ENCODE data around the gene ZNRF3.
A peak's percentile ranks its signal among the peaks of the same experiment; 100 is the strongest.
"Not testable (repeated sequence)": the region's sequence is repeated elsewhere in the genome, so short reads cannot be mapped to it uniquely, and the experiment has no call there.

ZNRF3 gene

DNA sequence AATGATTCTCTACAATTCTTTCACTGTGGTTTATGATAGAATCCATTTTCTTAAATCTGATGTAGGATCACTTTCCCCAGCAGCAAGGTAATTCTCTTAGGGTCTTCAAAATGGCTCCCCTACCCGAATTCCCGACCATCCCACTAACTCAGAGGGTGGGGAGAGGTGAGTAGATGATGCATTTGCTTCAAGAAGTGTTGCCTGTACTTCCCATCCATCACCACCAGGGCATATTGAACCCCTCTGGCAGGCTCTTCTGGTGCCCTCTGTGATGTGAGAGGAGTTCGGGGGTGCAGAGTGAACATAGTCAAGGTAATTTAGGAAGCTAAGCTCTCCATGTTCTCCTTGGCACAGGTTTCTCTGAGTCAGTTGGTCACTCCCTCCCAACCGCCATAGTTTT is 52.3 kb downstream of the ZNRF3 start:
- DNase-seq = no peak

DNA sequence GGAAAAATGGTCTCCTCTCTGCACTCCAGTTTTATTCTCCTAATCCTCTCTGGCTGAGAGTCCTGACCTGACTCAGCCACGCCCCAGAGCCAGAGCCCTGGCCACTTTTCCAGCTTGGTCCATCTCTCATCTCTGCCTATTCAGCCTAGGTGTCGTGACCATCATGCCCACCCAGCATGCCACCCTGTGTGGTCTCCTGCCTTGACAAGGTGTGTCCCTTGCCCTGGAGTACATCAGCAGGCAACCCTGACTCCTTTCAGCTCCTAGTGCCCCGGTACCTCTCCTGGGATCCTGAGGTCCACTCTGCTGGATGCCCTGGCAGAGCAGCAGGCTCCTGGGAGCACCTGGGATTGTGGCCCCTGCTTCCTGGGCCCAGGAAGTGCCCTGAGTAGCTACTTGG is 52.8 kb downstream of the ZNRF3 start:
- no peak for DNase-seq

DNA sequence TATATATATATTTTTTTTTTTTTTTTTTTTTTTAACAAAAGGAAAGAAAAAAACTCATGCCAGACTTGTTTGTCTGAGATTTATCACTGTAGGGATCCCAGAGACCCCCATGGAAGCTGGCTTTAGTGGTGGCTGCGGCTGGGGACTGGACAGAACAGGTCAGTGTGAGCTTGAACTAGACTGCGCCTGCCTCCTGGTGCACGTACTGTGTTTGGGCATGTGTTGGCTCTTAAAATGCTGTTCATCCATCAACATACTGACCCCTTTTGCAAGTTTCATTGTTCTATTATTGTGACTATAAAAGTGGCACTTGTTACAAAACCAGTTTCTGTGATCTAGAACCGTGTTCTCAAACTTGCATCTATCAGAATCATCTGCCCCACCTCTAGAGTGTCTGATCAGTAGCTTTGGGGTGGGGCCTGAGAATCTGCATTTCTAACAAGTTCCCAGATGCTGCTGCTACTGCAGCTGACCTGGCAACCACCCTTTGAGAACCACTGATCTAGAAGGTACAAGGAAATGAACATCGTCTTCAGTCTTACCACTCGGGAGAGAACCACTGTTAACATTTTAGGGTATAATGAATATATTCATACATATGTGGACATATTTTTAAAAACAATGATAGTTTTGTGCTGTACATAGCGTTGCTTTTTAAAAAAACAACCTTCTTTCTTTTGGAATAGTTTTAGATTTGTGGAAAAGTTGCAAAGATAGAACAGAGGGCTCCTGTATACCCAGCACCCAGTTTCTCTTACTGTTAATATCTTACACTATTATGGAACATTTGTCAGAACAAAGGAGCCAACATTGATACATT is 54.0 kb downstream of the ZNRF3 start:
- DNase-seq = no peak

DNA sequence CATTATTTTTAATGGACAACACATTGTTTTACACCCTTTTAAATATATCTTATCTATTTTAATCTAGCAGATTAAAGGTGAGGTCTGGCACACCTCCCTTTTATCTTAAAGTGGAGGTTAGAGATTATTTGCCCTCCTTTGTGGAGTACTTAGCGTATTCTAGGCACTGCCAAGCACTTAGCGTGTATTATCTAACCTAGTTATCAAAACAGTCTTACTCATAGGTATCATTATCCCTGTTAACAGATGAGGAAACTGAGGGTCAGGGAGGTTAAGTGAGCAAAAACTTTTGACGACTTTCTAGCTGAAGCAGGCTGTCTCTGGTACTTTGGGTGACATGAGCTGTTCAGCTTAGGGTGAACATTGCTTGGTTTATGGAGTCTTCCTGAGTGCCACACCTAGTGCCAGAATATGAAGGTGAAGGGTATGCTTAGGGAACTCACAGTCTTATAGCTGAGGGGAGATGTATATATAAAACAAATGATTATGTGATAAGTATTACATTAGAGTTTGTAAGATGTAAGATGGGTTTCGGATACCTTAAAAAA is 55.0 kb downstream of the ZNRF3 start:
- DNase-seq = no peak

DNA sequence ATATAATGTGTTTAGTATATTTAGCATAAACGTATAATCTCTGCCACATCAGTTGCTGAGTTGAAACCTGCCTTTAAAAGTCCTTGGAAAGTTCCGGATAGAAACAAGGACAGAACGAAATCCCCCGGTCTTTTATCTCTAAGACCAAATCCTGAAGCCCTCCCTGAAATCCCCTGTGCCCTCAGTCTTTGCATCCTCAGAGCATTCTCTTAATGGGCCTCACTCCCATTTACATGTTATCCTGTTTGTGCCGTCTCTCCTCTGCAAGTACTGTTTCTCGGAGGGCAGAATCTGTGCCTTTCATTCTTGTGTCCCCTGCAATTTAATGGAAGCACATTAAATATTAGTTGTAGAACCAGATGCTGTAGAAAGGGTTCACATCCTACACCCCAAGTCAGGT is 56.0 kb downstream of the ZNRF3 start:
- no peak for DNase-seq

DNA sequence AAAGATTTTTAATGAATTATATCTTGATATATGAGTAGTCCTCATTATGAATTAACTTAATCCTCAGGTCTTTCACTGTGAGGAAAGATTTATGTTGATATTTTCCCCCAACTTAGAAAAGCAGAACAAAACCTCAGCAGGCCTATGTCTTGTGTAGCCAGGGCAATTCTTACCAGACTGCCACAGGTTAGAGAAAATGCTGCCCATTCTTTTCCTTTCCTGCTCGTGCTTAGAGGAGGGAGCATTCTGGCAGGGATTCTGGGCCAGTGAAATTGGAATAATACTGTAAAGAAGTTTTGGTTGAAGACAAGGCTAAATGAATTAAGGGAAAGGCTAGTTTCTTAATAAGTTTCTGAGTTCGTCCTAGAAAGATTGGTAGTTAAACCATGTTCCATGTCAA is 56.6 kb downstream of the ZNRF3 start:
- DNase-seq = no peak

DNA sequence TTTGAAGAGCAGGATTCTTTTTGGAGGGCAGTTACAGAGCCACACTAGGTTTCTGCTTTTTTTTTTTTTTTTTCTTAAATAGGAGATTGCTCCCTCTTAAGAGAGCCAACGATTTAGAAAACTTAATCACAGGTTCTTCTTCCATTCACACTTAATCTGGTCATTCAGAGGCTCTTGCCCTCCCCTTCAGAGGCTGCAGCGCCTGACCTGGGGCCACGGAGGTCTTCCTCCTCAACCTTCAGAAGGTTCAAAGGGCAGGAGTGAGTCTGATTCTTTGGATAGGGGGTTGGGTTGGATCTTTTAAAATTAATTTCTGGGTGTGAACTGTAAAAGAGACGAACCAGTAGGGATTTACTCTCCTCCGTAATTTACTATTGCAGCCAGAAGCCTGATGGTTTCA is 57.1 kb downstream of the ZNRF3 start:
- DNase-seq = no peak

DNA sequence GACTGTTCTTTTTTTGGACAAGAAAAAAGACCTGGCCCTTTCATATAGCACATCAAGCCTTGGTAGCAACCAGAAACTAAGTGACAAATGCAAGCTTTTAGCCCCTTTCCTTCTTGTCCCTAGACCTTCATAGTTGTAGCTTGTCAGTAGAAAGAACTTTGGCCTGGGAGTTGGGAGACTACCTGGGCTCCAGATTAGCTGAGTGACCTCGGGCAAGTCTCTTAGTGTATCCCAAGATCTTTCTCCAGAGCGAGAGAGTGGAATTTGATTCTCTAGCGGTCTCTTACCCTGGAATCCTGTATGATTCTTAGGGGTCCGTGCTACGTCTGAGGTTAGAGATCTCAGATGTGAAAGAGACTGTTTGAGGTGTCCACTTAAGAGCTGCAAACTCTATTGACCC is 59.0 kb downstream of the ZNRF3 start:
- DNase-seq = no peak

DNA sequence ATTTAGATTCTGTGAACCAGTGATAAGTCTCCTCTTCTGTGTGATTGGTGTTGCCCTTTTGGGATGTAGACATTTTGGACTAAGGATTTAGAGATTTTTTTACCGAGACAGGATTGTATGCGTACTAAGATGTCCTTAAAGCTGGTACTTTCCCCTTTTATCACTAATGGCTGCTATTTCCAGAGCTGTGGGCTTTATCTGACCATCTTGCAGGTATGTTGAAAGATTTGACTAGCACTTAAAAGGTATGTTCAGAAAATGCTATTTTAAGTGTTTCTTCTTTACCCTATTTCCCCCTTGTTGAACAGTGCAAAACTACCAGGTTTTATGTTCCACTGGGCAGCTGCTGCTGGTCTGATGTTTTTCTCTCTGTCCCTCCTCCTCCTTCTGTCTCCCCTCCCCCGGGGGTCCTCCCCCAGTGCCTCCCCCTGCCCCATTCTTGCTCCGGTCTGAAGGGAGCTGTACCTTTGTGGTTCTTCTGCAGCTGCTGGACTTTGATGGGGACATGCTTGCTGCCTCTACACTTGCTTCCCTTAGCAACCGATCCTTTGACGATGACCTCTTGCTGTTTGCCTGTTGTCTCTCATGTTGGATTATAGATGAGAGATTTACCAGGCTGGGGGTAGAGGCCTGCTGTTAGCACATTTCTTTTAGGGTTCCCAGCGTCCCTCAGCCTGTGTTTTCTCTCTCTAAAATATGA is 59.6 kb downstream of the ZNRF3 start:
- no peak for DNase-seq

DNA sequence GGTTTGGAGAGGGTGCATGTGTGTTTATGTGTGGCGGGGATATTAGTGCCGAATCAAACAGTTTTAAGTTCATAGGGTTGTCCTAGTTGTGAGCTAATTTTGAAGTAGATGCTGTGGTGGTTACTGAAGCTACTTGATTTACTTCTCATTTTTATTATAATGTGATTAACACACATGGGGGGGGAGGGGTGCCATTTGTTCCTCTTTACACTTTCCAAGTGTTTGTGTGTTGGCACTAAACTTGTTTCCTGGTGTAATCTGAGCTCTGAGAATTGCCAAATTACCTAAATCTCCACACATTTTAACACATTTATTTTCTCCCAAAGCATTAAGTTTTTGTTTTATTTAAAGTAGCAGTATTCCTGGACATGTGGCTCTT is 60.1 kb downstream of the ZNRF3 start:
- no peak for DNase-seq

DNA sequence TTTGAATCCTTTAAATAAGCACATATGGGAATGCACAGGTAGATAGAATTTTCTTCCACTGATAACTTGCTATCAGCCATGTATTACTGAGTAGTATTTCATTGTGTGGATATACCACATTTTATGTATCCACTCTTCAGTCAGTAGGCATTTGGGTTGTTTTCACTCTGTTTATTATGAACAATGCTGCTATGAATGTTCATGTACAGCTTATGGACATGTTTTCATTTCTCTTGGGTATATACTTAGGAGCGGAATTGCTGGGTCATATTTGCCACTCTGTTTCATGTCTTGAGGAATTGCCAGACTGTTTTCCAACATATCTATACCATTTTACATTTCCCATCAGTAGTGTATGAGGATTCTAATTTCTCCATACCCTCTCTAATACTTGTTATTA is 63.8 kb downstream of the ZNRF3 start:
- no peak for DNase-seq

DNA sequence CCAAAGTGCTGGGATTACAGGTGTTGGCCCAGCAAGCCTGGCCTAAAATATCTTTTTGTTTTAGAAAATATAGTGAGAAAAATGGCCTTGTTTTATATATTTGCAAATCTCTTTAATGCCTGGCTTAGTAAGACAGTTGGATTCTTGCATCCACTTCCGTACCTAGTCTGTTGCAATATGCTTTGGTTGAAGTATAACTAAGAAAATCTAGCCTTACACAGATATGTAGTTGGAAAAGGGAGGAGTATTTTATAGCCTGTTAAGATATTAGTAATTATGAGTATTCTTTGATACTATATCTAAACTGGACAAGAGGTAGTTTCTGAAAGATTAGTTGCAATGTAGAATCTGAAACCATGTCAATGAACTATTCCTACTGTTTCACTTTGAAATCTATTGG is 65.1 kb downstream of the ZNRF3 start:
- DNase-seq = no peak

DNA sequence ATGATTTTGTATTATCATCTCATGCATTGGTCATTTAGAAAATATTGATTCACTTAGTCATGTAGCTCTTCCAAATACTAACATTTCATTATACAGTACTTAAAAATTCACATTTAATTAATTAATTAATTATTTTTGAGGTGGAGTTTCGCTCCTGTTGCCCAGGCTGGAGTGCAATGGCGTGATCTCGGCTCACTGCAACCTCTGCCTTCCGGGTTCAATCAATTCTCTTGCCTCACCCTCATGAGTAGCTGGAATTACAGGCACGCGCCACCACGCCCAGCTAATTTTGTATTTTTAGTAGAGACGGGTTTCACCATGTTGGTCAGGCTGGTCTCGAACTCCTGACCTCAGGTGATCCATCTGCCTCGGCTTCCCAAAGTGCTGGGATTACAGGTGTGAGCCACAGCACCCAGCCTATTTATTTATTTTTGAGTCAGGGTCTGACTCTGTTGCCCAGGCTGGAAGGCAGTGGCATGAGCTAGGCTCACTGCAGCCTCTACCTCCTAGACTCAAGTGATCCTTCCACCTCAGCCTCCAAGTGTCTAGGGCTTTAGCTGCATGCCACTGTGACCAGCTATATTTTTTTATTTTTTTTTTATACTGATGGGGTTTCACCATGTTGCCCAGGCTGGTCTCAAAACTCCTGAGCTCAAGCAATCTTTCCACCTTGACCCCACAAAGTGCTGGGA is 65.6 kb downstream of the ZNRF3 start:
- DNase-seq = not testable (repeated sequence)

DNA sequence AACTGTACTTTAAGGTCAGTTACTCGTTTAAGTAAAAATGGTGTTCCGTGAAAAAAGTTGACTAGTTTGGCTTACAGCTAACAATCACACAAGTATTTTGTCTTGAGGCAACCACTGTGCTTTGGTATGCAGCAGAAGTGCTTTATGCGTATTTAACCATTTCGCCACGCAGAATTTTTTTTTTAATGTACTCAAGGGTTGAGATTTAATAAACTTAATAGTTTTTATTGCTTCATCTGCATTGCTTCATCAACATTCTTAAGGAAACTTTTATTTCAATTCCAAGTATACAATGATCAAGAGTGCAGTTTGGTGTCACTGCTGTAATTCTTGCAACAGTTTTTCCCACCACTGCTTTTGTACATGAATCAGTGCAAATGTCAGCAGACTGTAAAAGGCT is 66.4 kb downstream of the ZNRF3 start:
- no peak for DNase-seq

DNA sequence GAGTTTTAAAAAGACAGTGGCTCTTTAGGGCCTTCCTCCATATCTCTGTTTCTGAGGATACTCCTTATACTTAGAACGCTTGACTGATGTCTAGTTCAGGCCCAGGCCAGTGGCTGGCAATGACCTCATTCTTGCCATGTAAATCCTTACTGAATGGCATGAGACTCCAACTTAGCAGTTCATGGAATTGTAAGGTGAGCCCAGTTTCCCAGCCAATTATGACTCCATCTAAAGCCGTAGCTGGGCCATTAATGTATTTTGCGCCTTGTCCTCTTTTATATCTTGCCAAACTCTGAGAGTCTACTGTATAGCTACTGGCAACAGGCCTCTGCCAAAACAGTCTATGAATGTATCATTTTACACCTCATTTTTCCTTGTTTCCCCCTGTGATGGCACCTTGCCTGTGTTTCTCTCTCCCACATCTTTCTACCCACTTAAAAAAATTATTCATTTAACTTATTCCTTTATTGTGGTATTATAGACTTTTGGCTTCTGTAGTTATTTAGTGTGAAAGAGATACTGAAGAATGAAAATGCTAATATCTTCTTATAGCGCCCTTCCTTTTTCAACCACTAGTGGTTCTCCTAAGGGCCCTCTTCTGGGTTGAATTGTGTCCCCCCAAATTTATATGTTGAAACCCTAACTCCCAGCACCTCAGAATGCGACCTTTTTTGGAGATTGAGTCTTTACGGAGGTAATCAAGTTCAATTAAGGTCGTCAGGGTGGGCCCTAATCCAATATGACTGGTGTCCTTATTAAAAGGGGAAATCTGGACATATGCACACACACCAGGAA is 67.4 kb downstream of the ZNRF3 start:
- DNase-seq = no peak

DNA sequence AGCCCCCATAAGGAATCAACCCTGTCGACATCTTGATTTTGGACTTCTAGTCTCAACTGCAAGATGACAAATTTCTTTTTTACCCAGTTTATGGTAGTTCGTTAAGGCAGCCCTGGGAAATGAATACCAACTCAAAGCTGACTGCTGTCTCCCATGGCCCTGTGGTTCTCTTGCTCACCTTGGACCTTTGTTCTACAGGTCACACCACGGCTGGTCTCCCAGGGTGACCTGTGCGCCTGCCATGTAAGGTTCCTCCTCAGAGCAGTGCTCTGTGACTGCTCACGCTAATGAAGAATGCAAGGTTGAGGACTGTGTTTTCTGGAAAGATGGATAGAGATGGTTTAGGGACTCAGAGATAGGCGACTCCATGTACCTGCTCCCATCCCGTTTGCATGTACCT is 68.2 kb downstream of the ZNRF3 start:
- no peak for DNase-seq

DNA sequence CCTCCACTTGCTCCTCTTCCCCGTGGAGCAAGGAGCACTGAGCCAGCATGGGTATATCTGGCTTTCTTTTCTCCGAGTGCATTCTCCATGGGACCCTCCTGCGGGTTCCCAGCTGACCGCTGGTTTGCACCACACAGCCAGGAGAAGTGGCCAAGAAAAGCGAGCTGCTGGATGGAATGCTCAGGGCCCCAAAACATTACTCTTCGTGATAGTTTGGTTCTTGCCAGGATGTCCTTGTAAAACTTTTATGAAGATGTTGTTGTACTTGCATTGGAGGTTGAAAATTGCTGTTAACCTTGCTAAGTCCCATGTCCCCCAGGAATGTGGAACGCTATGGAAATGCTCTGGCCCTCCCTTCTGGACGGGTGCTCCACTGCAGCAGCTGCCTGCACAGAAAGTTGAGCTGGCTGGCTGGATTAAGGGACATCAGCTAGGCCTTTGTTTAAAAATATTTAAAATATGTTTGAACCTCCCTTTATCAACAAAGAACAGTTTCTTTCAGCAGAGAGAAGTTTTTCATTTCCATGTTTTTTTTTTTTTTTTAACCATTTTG is 68.7 kb downstream of the ZNRF3 start:
- no peak for DNase-seq

DNA sequence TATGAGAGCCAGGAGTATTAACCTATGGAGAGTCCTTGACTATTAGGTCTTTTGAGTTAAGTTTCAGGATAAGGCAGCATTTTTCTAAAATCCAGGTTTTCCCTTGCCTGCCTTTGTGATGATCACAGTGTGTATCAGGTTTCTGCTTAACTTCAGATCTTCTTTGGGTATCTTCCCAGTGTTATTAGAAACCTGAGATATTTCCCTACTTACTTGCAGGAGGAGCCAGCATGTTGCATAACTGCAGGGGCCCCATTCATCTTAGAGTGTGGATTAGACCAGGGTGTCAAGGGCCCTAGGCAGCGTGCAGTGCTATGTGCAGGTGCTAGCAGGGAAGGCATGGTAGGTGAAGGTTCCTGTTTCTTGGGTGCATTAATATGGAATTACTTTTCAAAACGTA is 69.5 kb downstream of the ZNRF3 start:
- no peak for DNase-seq

DNA sequence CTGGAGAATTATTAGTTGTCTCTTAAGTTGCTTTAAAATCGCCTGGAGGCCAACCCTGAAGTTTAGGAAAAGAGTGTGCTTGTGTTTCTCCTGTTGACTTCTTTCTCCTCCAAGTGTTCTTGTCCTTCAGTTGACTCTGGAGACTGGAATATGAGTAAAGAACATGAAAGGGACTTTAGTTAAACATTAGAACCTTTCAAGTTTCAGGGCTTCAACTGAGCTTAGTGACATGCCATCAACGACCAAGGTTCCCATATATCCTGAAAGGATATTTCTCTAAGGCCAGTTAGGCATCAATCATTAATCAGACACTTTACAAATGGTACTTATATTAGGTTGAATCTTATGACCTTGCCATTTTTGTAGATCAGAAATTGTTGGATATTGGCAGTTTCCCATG is 70.0 kb downstream of the ZNRF3 start:
- DNase-seq = no peak

DNA sequence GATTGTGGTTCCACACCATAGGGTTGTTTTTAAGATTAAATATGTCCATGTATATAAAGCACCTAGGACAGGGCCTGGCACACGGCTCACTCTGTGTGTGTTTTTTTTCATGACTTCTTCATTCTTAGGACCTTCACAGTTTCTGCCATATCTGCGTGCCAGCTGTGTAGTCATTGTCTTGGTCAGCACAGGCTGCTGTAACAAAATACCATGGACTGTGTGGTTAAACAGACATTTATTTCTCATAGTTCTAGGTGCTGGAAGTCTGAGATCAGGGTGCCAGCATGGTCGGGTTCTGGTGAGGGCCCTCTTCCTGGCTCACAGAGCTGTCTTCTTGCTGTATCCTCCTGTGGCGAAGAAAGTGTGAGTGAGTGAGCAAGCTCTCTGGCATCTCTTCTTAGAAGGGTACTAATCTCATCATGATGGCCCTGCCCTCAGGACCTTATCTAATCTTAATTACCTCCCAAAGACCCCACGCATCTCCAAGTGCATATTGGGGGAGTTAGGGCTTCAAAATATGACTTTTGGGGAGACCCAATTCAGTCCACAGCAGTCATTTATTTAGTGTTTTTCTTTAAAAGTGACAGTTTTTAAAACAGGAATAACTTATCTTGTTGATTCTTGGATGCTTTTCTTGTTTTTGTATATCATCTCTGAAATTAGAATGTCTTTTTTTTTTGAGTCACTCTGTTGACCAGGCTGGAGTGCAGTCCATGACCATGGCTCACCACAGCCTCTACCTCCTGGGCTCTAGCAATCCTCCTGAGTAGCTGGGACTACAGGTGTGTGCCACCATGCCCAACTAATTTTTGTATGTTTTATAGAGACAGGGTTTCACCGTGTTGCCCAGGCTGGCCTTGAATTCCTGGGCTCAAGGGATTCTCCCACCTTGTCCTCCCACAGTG is 70.9 kb downstream of the ZNRF3 start:
- DNase-seq = no peak

DNA sequence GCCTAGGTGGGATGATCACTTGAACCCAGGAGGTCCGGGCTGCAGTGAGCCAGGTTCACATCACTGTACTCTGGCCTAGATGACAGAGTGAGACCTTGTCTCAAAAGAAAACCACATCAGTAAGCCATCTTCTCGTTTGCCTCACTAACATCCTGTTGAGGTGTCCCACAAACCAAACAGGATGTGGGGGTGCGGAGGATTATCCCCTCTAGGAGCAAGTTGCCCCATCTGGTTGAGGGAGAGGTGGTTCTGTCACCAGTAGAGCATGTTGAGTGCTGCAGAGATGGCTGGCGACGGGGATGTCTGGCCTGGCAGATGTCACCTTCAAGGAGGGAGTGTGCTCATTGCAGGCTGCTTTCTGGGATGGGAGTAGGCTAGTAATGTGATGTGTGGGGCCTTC is 72.4 kb downstream of the ZNRF3 start:
- DNase-seq = peak; percentile 62

DNA sequence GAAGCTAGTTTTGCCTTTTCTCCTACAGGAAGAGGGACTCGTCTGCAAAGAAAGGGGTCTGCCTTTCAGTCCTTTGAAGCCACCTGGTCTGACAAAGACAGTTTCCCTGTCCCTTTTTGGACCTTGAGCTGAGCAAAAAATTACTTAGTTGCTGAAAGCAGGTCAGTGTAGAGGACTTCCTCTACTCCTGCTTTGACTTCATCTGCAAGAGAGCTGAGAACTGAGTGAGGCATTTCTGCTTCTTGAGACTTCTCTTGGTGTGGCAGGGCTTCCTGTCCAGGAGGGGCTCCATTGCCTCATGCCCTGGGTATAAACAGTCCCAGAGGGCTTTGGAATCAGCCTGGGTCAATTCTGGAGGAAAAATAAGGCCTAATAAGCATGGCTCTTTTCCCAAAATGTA is 73.1 kb downstream of the ZNRF3 start:
- no peak for DNase-seq

Measured in activated T-cell treated with anti-CD3 and anti-CD28 coated beads, Interleukin-2, amount 50 U/mL, for 1 hour (primary cell).